DMS53 treated with DMSO at 0.1 percent for 48 hours (cell line): Measurements from ENCODE around the gene SPATA6L.
"Not testable (repeated sequence)": the region's sequence is repeated elsewhere in the genome, so short reads cannot be mapped to it uniquely, and the experiment has no call there.

Experiments
- DNase-seq: peaks from one replicate; lab custom pipeline; 2025; ENCODE audit not compliant: unreplicated experiment; lab: John Stamatoyannopoulos, UW

The SPATA6L gene

GRCh38 chr9:4678679-4679267 is 12.5 kb upstream of the SPATA6L start:
- no peak for DNase-seq

GRCh38 chr9:4677392-4677791 is 11.1 kb upstream of the SPATA6L start:
- no peak for DNase-seq

DNA sequence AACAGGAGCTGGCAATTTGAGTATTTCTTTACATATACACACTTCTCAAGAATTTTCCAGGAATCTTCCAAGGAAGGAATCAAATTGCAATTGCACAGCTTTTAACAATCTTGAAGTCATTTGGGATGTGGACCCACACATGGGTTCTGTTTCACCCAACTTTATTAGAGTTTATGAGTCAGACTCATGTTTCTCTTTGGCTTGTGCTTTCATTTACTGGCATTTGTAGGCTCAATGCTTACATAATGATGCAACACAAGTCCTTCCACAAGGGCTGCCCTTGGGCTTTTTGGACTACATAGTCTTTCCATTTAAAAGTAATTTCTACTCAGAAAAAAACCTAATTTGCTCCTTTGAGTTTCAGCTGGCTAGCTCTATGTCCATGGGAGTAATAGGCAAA is 8.5 kb upstream of the SPATA6L start:
- no peak for DNase-seq

DNA sequence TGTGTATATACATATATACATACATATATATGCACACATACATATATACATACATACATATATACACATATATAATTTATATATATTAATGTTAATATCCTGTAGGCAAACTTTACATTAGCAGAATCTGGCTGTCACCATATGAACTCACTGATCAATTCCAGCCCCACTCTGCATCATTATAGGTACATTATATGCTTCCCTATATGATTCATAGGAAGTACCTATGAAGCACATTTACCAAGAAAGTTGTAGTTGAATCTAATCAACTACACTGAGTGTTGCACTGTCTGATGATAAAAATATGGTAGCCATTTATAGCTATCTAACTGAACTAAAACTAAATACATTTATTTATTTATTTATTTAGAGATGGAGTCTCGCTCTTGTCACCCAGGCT is 5.5 kb upstream of the SPATA6L start:
- DNase-seq = no peak

DNA sequence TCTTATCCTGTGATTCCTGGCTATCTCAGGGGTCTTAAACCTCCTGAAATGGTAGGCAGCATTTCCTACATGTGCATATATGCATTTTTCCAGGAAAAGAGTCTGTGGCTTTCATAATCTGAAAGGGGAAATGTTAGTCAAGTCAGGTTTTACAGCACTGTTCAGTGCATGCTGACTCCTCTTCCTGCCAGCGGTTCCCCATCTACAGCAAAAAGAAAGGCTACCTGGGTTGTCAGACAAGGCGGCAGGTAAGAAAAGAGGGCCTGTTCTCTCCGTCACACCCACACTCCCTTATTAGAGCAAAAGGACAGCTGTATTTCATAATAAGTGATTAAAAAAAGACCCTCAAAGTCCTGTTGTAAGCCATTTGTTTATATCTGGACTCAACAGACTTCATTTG is 4.3 kb upstream of the SPATA6L start:
- no peak for DNase-seq

DNA sequence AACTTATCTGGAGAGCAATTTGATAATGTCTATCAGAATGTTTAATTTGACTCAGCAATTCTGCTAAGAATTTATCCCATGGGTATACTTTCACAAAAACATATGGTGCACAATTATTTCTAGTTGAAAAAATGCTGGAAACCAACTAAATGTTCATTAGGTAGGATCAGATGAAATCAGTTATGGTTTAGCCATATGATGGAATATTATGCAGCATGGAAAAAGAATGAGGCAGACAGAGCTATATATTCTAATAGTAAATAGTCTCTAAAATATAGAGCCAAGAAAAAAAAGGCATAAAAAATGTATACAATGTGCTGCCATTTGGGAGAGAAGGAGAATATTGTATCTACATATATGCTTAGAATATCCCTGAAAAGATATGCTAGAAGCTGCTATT is 3.6 kb upstream of the SPATA6L start:
- DNase-seq = no peak

- DNase-seq = no peak
Measured at GRCh38 chr9:4668604-4669003, 2.3 kb upstream of the SPATA6L start.

DNA sequence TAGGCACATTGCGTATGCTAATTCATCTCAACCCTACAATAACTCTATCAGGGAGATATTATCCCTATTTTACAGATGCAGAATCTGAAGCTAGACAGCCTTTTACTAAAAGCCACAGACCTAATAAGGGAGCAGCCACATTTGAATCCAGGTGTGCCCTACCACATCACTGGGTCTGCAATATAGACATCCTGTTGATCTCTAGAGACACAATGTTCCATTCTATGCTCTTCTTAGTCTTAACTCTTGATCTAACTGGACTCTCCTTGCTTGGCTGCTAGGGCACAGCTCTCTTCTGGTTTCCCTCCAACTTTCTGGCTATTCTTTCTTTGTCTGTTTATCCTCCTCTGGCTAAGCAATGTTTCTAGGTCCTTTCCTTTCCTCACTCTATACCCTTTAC is 1.4 kb upstream of the SPATA6L start:
- DNase-seq = no peak

- DNase-seq = no peak
Measured at GRCh38 chr9:4665357-4665756, 923 bp downstream of the SPATA6L start.

DNA sequence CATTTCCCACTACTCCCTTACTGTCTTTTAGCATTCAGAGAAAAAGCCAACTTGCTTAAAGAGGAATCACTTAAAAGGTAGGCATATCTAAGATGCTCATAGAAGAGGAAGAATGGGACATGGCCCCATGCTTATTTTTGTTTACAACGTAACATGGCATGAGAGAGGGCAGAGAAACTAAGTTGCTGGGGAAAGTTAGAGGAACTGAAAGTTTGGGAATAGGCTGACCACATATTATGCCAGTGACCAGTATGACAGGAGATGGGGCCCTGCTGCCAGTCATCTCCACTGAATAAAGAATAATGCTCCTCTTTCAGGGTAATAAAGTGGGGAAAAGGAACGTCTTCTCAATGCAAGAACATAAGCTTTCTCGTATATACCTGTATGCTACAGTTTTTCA is 2.3 kb downstream of the SPATA6L start:
- no peak for DNase-seq

DNA sequence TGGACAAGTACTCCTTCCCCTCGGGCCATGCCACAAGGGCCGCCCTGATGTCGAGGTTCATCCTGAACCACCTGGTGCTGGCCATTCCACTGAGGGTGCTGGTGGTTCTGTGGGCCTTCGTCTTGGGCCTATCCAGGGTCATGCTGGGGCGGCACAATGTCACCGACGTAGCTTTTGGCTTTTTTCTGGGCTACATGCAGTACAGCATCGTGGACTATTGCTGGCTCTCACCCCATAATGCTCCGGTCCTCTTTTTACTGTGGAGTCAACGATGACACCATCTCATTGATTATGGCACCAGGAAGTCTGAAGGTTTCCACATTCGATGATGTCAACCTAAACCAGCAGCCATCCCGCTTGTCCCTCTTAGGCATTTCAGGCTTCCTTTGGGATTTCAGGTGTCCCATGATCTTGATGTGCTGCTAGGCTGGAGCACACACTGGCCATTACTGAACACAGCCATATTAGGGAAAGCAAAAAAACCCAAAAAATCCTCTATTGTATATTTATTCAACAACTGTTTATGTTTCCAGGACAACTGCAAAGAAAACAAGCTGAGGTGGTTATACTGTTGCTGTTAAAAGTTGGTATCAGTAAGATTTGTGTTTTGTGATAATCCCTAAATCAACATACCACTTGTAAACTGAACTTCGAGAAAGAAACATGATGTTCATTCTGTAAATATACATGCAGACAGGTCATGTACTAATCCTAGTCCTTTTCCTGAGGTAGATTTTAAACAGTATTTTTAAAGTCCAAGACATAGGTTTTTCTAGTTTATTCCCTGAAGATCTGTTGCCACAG is 3.1 kb downstream of the SPATA6L start:
- DNase-seq = no peak

DNA sequence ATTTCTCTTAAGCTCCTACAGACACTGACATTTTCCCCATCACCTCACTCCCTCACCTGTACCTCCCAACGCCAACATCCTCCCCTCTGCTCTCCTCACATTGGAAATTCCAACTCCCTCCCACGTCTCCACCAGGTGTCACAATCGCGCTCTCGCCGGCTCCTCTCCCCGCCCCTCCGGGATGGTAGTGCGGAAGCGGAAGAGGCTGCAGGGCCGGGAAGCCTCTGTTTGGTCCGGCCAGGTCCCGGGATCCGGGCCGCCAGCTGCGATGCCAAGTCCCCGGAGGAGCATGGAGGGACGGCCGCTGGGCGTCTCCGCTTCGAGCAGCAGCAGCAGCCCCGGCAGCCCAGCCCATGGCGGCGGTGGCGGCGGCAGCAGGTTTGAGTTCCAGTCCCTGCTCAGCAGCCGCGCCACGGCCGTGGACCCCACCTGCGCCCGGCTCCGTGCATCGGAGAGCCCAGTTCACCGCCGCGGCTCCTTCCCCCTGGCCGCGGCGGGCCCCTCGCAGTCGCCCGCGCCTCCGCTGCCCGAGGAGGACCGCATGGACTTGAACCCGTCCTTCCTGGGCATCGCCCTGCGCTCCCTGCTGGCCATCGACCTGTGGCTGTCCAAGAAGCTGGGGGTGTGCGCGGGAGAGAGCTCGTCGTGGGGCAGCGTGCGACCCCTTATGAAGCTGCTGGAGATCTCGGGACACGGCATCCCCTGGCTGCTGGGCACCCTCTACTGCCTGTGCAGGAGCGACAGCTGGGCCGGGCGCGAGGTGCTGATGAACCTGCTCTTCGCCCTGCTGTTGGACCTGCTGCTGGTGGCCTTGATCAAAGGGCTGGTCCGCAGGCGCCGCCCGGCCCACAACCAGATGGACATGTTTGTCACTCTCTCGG is 3.9 kb downstream of the SPATA6L start, which contains the start of gene PLPP6:
Gene PLPP6 (plus strand): TSS at position 187 of the 881 bp plus-strand sequence. CDS start 82 bp downstream, at position 269.
- DNase-seq = peak; percentile 30

- no peak for DNase-seq
Measured at GRCh38 chr9:4661611-4662010, 4.7 kb downstream of the SPATA6L start.

DNA sequence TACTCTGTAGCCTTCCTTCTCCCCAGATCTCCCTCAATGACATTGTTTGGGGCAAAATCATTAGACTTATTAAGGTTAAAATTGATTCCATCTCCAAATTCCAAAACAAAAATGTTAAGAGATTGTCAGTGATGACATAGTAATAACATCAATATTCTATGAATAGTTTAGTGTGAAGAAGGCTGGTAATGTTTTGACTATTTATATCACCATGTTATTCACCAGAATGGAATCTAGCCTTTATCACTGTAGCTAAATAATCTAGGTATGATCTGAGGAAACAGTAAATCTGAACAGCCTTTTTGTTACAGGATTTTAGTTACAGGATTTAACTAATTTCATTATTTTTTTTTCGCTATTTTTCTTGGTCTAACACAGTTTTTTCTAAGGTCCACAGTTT is 5.1 kb downstream of the SPATA6L start:
- DNase-seq = no peak

GRCh38 chr9:4660665-4661064 is 5.6 kb downstream of the SPATA6L start:
- DNase-seq = not testable (repeated sequence)

GRCh38 chr9:4657426-4658159 is 8.7 kb downstream of the SPATA6L start:
- no peak for DNase-seq

DNA sequence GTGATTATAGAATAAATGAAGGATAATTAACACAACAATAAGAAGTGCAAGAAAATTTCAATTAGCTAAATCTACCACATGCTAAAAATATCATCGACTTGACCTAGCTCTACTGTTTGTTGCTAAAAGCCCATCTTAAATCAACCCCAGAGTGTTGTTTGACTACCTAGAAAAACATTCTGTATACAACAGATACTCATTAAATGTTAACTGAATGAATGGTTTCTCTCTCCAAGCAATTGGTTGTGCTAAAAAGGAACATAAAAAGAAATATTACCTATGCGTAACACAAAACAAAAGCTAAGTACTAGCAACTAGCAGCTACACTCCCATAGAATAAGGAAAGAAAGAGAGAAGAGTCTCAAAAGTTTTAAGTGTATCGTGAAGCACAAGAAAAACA is 9.7 kb downstream of the SPATA6L start:
- DNase-seq = no peak

- DNase-seq = not testable (repeated sequence)
Measured at GRCh38 chr9:4656196-4656595, 10.1 kb downstream of the SPATA6L start.

DNA sequence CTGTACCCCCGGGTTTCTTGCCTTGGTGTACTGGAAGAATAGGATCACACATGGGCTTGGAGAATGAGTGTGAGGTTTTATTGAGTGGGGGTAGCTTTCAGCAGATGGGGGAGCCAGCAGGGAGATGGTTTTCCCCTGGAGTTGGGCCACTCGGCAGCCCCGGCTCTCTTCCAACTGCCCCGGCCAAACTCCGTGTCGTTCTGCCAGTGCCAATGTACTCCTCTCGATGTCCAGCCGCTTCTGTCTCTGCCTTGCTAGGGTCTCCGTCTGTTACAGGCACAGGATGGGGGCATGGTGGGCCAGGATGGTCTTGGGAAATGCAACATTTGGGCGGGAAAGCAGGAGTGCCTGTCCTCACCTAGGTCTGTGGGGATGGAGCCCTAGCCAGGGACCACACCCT is 11.7 kb downstream of the SPATA6L start:
- DNase-seq = no peak

- DNase-seq = no peak
Measured at GRCh38 chr9:4654084-4654483, 12.2 kb downstream of the SPATA6L start.

GRCh38 chr9:4642351-4642750 is 23.9 kb downstream of the SPATA6L start:
- DNase-seq = no peak
